Activated CD4-positive, alpha-beta T cell treated with anti-CD3 and anti-CD28 coated beads, Interleukin-2, amount 10 ng/mL, durations not matched to agents 24 days and 14 days (primary cell): Measurements from ENCODE around the gene APBB3. TPM values are rescaled to one million over a fixed set of nuclear protein-coding genes. Genes with fewer than 3 reads are reported as not detected.
A peak's percentile ranks its signal among the peaks of the same experiment; 100 is the strongest.

Experiments used
- DNase-seq: peaks from one replicate; pipeline ENCODE4 v3.0.0; 2022
- H3K27ac Mint-ChIP-seq: one replicate; pipeline ENCODE4 v1.8.0; 2022; ENCODE audit warnings: mild to moderate bottlenecking, mixed read lengths
- H3K27me3 Mint-ChIP-seq: one replicate; pipeline ENCODE4 v1.8.0; 2022; ENCODE audit warnings: mixed read lengths
- H3K36me3 Mint-ChIP-seq: one replicate; pipeline ENCODE4 v1.8.0; 2022; ENCODE audit warnings: low read depth, mild to moderate bottlenecking, mixed read lengths
- H3K4me1 Mint-ChIP-seq: one replicate; pipeline ENCODE4 v1.8.0; 2021; ENCODE audit warnings: mixed read lengths
- H3K4me3 Mint-ChIP-seq: one replicate; pipeline ENCODE4 v1.8.0; 2022; ENCODE audit warnings: mild to moderate bottlenecking, moderate library complexity, mixed read lengths
- H3K9me3 Mint-ChIP-seq: one replicate; pipeline ENCODE4 v1.8.0; 2021; ENCODE audit warnings: mixed read lengths
- intact Hi-C: fragments of 100-400 bp; cut with micrococcal nuclease; formaldehyde crosslinking; loops from one replicate; pipeline ENCODE4 v1.15.1; 2023
- total RNA-seq: library from RNA; stranded (reverse); gene quantifications from 2 replicates; pipeline ENCODE4 v1.2.3, GENCODE V29; 2022

The APBB3 gene
- total RNA-seq, 1 donor from 2014 or later, result 17.8 TPM

DNA sequence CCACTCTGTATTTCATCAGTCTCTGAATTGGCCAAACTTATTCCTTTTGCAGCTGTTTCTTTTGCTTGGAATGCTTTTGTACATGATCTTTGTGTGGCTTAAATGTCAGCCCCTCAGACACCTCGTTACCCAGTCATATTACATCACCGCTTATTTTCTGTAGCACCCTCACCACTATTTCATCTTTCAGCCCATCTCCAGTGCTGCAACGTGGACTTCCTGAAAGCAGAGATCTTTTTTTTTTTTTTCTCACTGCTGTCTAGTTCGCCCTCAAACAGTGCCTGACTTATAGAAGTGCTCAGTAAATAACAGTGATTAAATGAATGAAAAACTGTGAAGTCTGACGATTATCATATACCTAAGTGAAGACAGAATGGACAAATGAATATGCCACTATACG is 8.0 kb downstream of the APBB3 start:
- intact Hi-C loops, result loop anchor here (2.0 to 10.0 kb wide), 4 partner anchors 156 to 444 kb away; partner anchors contain the start of genes ANKHD1, CYSTM1 and PURA
- Mint-ChIP-seq H3K36me3 (peaks cover 40% of the 10 kb centered on the region), H3K4me1 (peaks cover 48% of the 10 kb centered on the region), H3K9me3 (no peaks in the 10 kb centered on the region), H3K27ac (peak overlapping the region; percentile 82), H3K27me3 (no peaks in the 10 kb centered on the region), H3K4me3 (peak overlapping the region; percentile 84)
- peak; percentile 65 for DNase-seq

DNA sequence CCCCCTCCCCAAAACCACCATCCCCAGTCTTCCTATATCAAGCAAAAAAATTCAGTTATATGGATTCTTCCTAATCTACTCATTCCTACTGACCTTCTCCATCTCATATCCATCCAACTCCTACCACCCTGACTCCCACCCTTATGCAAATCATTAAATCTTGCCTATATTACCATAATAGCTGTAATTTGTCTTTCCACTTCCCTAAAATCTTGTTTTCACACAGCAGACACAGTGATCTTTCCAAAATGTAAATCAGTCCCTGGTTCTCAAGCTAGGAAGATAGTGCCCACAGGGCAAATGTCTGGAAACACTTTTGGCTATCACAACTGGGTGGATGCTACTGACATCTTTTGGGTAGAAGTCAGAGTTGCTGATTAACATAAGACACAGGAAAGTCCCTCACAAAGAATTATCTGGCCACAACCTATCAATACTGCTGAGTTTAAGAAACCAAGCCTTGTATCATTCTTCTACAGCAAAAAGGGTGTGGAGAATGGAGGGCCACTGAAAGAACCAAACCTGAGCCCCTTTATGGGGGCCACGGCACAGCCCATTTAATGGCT is 8.6 kb downstream of the APBB3 start:
- Mint-ChIP-seq H3K9me3 (no peaks in the 10 kb centered on the region), H3K27me3 (no peaks in the 10 kb centered on the region), H3K4me1 (peaks cover 51% of the 10 kb centered on the region), H3K36me3 (peaks cover 41% of the 10 kb centered on the region), H3K27ac (peak overlapping the region; percentile 82), H3K4me3 (peak overlapping the region; percentile 84)
- DNase-seq, result peak; percentile 60
- intact Hi-C loops, result loop anchor here (2.0 to 10.0 kb wide), 4 partner anchors 155 to 444 kb away; partner anchors contain the start of genes ANKHD1, CYSTM1 and PURA

- intact Hi-C loops, result loop anchor here (1.0 to 10.0 kb wide), 3 partner anchors 10 to 380 kb away; partner anchors contain the start of genes APBB3, CYSTM1 and SLC35A4
- H3K4me1 Mint-ChIP-seq, result peaks cover 58% of the 10 kb centered on the region
Measured at GRCh38 chr5:140554454-140554853, 9.9 kb downstream of the APBB3 start.

DNA sequence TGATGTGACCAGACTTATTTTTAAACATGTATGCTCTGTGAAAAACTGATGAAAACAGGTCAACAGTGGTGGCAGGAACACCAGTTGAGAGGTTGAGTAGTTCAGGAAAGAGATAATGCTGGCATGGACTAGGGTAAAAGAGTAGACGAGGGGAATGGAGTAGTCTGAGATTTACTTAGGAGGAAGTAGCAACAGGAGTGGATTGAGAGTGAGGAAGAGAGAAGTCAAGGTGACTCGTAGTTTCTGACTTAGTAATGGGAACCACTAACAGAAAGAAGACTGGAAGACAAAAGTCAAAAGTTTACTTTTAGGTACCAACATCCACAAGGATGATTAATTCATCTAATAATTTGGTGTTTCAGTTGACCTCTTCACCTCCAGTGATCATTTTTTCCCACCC is 10.7 kb downstream of the APBB3 start:
- no peaks in the 10 kb centered on the region for H3K9me3 Mint-ChIP-seq

More at GRCh38 chr5:140554454-140554853, 9.9 kb downstream of the APBB3 start:
- no peaks in the 10 kb centered on the region for H3K27me3 Mint-ChIP-seq
- H3K9me3 Mint-ChIP-seq, result no peaks in the 10 kb centered on the region
- peak overlapping the region; percentile 84 for H3K4me3 Mint-ChIP-seq
- H3K36me3 Mint-ChIP-seq, result peaks cover 48% of the 10 kb centered on the region
- DNase-seq, result no peak
- peak overlapping the region; percentile 83 for H3K27ac Mint-ChIP-seq

GRCh38 chr5:140551872-140552271 is 12.5 kb downstream of the APBB3 start:
- DNase-seq, result no peak
- H3K36me3 Mint-ChIP-seq, result peaks cover 50% of the 10 kb centered on the region
- intact Hi-C loops, result loop anchor here (5.0 to 10.0 kb wide), 2 partner anchors 160 to 377 kb away; partner anchors contain the start of gene CYSTM1

More for the DNA sequence above, 10.7 kb downstream of the APBB3 start:
- H3K27ac Mint-ChIP-seq, result peak overlapping the region; percentile 83
- H3K36me3 Mint-ChIP-seq, result peaks cover 56% of the 10 kb centered on the region
- peak overlapping the region; percentile 84 for H3K4me3 Mint-ChIP-seq
- no peak for DNase-seq
- peaks cover 59% of the 10 kb centered on the region for H3K4me1 Mint-ChIP-seq
- no peaks in the 10 kb centered on the region for H3K27me3 Mint-ChIP-seq
- intact Hi-C loops, result loop anchor here (1.0 to 10.0 kb wide), 3 partner anchors 11 to 379 kb away; partner anchors contain the start of genes APBB3, CYSTM1 and SLC35A4

GRCh38 chr5:140550147-140551079 is 14.0 kb downstream of the APBB3 start:
- Mint-ChIP-seq H3K9me3 (no peaks in the 10 kb centered on the region), H3K4me3 (no peak overlapping the region), H3K27me3 (no peaks in the 10 kb centered on the region), H3K4me1 (peaks cover 50% of the 10 kb centered on the region), H3K27ac (peak overlapping the region; percentile 64), H3K36me3 (peaks cover 45% of the 10 kb centered on the region)
- intact Hi-C loops, result loop anchor here (5.0 to 10.0 kb wide), 2 partner anchors 162 to 376 kb away; partner anchors contain the start of gene CYSTM1
- peak; percentile 56 for DNase-seq

More at GRCh38 chr5:140551872-140552271, 12.5 kb downstream of the APBB3 start:
- H3K4me3 Mint-ChIP-seq, result no peak overlapping the region
- H3K27me3 Mint-ChIP-seq, result no peaks in the 10 kb centered on the region
- H3K4me1 Mint-ChIP-seq, result peaks cover 59% of the 10 kb centered on the region
- no peak overlapping the region for H3K27ac Mint-ChIP-seq
- H3K9me3 Mint-ChIP-seq, result no peaks in the 10 kb centered on the region

DNA sequence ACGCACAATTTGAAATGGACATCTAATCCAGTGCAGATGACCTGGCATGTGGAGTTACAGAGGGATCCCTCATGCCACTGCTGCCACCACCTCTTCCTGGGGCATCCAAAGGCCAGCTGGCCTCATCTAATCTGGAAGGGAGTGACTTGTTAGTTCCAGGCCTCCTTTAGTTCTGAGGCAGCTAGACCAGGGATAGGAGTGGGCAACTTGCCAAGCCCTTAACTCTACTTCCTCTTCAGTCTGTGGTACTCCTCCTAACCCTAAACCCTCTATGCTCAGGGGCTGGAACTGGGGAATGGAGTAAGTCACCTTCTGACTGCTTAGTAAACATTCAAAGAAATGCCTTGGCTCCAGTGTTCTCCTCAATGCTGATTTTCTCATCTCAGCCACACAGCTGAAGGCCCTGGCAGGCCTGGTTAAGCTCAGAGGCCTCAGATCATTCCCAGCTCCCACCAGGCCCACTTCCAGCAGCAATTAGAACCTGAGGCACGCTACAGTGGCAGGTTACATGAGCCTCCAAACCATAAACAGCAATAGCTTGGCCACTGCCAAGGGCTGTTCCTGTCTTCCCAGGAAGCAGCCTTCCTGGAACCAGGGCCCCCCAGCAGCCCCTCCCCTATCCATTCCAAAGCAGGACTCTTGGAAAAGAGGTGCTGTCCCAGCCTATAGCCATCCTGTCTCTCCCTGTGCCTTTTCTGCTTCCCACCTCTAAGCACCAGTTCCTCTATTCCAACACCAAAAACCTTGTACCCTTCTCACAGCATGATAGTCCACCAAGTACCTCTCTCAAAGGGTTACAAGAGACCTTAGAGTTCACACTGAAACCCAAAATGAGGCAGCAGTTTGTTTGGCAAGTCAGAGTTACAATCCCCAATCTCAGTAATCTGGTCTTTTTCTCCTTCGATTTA is 14.9 kb downstream of the APBB3 start:
- no peak for DNase-seq
- intact Hi-C loops, result loop anchor here (5.0 to 10.0 kb wide), 2 partner anchors 163 to 375 kb away; partner anchors contain the start of gene CYSTM1
- H3K27ac Mint-ChIP-seq, result peak overlapping the region; percentile 70
- H3K4me3 Mint-ChIP-seq, result peak overlapping the region; percentile 58
- H3K9me3 Mint-ChIP-seq, result no peaks in the 10 kb centered on the region
- H3K27me3 Mint-ChIP-seq, result no peaks in the 10 kb centered on the region
- H3K36me3 Mint-ChIP-seq, result peaks cover 48% of the 10 kb centered on the region
- H3K4me1 Mint-ChIP-seq, result peaks cover 43% of the 10 kb centered on the region

GRCh38 chr5:140548791-140549190 is 15.6 kb downstream of the APBB3 start:
- Mint-ChIP-seq H3K27ac (peak overlapping the region; percentile 89), H3K9me3 (no peaks in the 10 kb centered on the region), H3K27me3 (no peaks in the 10 kb centered on the region), H3K36me3 (peaks cover 50% of the 10 kb centered on the region), H3K4me3 (peak overlapping the region; percentile 58), H3K4me1 (peaks cover 36% of the 10 kb centered on the region)
- DNase-seq, result no peak
- intact Hi-C loops, result no loop called here

- peaks cover 49% of the 10 kb centered on the region for H3K36me3 Mint-ChIP-seq
- peak overlapping the region; percentile 82 for H3K4me3 Mint-ChIP-seq
- H3K27ac Mint-ChIP-seq, result peak overlapping the region; percentile 89
- intact Hi-C loops, result no loop called here
- no peaks in the 10 kb centered on the region for H3K27me3 Mint-ChIP-seq
- H3K9me3 Mint-ChIP-seq, result no peaks in the 10 kb centered on the region
- H3K4me1 Mint-ChIP-seq, result peaks cover 31% of the 10 kb centered on the region
- DNase-seq, result no peak
Measured at GRCh38 chr5:140548300-140548688, 16.1 kb downstream of the APBB3 start.

DNA sequence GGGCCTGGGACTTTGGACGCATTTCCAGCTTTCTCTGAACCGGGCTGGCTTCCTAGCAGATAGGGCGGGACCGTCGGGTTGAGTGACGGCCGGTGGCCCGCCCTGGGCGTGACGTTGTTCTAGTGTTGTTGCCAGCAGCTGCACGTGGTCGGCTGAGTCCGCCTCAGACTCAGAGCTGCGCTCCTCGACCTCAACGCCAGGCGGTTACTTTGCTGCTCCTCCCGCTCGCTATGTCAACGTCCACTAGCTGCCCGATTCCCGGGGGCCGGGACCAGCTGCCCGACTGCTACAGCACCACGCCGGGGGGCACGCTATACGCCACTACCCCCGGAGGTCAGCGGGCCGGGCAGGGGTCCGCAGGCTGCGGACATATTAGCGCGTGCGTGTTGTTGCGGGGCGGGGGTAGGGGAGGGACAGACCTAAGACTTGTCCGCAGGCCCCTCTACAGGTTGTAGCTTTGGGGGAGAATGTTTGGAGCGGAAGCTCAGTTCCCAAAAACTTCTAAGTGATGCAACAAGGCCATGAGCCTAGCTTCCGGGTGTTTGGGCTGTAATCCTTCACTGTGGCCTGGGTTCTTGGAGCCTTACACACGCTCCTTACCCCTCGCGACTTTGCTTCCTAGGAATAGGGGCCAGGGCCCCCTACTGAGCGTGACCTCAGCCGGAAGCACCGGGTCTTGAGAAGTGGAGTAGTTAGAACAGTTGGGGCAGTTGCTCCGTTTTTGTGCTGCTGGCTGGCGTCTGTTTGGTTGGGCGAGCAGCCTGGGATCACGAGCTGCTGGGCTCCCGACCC is 16.7 kb downstream of the APBB3 start, which contains the start of gene EIF4EBP3:
TSS of gene EIF4EBP3 (plus strand) at position 155 of the 792 bp plus-strand sequence. CDS start at position 231, 76 bp downstream.
- intact Hi-C loops, result loop anchor here (1.0 kb wide), 2 partner anchors 10 to 17 kb away; partner anchors contain the start of genes APBB3, SLC35A4 and SRA1
- Mint-ChIP-seq H3K36me3 (peaks cover 47% of the 10 kb centered on the region), H3K27me3 (no peaks in the 10 kb centered on the region), H3K27ac (peak within 1 kb of the TSS; percentile 89), H3K9me3 (no peaks in the 10 kb centered on the region), H3K4me3 (peak within 1 kb of the TSS; percentile 82), H3K4me1 (peaks cover 26% of the 10 kb centered on the region)
- peak; percentile 96 for DNase-seq

DNA sequence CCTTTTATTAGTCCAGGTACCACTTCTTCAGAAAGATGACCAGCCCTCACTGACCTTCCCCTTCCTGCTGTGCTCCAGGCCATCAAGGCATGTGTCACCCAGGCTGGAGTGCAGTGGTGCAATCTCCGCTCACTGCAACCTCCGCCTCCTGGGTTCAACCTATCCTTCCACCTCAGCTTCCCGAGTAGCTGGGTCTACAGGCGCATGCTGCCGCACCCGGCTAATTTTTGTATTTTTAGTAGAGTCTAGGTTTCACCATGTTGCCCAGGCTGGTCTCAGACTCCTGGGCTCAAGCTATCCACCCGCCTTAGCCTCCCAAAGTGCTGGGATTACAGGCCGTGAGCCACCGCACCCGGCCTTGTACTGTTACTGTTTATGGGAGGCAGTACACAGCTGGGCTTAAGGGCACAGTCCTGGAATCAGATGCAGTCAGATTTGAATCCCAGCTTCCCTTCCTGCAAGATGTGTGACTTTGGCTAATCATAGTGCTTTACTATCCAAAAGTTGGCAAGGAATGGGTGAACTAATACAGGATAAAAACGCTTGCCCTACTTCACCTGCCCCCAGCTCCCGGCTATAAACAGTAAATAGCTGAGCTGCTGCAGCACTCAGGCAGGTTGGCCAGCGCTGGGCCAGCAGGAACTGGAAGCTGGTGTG is 17.4 kb downstream of the APBB3 start:
- H3K4me3 Mint-ChIP-seq, result peak overlapping the region; percentile 82
- no peaks in the 10 kb centered on the region for H3K27me3 Mint-ChIP-seq
- H3K4me1 Mint-ChIP-seq, result peaks cover 26% of the 10 kb centered on the region
- peaks cover 54% of the 10 kb centered on the region for H3K36me3 Mint-ChIP-seq
- DNase-seq, result no peak
- intact Hi-C loops, result loop anchor here (1.0 kb wide), 2 partner anchors 10 to 17 kb away; partner anchors contain the start of genes APBB3, SLC35A4 and SRA1
- H3K9me3 Mint-ChIP-seq, result no peaks in the 10 kb centered on the region
- peak overlapping the region; percentile 89 for H3K27ac Mint-ChIP-seq

- Mint-ChIP-seq H3K27me3 (no peaks in the 10 kb centered on the region), H3K27ac (no peak overlapping the region), H3K9me3 (no peaks in the 10 kb centered on the region), H3K36me3 (peaks cover 57% of the 10 kb centered on the region), H3K4me1 (peaks cover 19% of the 10 kb centered on the region), H3K4me3 (no peak overlapping the region)
- DNase-seq, result peak; percentile 43
- intact Hi-C loops, result no loop called here
Measured at GRCh38 chr5:140545606-140546005, 18.8 kb downstream of the APBB3 start.
